IPS DF 4.7 (cell line): ENCODE results near the gene DMXL1.

ENCODE experiments used
- DNase-seq: peaks from one replicate; pipeline ENCODE4 v3.0.0-alpha.2; 2013; ENCODE audit warnings: low spot score; ENCODE audit errors: extremely low read depth

DMXL1 gene

DNA sequence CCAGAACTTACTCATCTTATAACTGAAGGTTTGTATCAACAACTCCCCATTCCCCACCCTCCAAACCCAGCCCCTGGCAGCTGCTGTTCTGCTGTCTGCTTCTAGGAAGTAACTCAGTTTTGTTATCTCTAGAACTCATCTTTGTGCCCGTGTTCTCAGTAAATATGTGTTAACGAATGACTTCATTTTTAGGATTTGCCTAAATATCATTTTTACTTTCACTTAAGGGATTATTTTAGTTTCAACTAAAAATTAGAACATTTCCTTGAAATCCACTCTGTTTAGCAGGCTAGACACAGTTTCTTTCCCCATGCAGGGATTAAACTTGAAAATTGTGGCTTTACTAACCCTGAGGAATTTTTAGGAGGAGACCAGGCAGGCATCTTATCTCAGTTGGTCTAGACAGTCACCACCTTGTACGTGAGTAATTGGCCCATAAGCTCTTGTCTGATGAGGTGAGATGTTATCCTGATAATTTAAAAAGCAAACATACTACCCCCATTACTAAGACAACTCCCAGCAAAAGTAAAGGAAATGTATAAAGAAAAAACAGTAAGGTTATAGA lies 216.7 kb downstream of the DMXL1 start:
- no peak for DNase-seq

DNA sequence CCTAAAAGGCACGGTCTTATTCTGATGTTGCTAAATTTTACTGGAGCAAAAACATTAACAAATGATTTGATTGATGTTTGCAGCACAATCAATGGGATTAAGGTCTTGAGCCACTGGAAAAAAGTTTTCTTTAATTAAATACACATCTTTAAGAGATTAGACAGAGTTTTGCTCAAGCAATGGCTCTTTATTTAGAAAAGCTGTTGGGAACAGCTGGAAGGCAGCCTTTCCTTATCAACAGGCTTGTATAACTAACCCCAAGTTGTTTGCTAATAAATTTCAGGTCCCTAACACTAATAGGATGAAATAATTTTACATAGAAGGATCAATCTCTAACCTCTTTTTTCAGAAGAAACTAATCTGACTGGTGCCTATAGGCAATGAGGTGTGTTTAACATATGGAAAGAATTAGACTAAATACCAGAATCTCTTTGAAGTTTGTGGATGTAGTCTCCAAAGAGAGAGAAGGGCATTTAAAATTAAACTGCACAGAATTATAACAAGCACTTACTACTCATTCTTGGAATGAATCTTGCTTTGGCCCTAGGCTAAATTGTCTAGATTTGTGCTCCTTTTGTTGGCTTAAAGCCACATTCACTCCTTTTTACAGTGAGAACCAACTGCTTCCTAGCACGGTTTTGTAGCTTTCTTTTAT lies 217.6 kb downstream of the DMXL1 start:
- no peak for DNase-seq

DNA sequence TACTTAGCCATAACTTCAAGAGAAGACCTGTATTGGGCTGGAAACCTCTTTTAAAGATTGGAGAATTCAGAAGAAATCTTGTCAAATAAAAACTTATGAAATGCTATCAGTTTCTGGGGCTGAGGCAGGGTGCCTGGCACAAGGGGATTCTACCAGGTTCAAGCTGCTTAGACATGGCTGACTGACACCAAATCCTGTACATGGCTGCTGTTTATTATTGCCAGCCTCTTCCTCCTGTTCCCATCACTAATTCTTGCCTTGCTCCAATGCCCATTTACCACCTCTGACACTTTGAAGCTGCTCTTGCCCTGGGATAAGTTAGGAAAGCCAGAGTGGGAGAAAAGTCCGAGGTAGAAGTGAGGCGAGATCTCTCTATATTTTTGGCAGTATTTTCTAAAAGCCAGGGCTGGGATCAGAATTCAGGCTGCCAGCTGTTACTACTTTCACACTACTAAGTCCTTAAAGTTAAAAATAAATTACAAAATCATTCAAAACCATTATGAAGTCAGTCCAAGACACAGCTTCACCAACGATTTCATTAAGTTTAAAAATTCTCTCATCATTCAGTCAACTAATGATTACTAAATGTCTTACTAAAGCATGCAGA lies 218.7 kb downstream of the DMXL1 start:
- DNase-seq: no peak

DNA sequence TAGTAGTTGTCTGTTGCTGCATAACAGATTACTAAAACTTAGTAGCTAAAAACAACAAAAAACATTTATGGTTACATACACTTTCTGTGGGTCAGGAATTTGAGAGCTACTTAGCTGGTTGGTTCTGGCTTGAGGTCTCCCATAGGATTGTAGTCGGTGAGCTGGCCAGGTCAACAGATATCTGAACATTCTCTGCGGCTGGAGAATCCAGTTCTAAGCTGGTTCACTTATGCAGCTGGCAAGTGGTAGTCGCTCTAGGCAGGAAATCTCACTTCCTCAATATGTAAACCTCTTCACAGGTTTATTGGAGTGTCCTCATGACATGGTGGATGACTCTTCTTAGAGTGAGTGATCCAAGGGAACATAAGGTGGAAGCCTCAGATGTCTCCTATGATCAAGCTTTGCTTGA lies 219.3 kb downstream of the DMXL1 start:
- no peak for DNase-seq

DNA sequence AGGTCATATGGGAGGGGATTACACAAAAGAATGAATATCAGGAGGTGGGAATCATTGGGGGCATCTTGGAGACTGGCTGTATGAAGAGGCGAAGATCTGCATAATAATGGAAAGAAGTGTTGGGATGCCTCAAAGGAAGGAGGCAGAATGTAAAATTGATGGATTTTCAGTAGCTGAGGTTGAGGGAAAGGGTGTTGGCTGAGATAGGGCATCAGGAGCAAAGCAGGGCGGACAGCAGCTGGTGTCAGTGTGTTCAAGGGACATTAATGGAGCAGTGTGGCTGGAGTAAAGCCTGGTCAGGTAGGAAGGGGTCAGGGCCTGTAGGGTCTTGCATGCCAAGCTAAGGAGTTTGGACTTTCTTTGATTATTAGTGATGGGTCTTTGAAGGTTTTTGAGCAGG lies 219.7 kb downstream of the DMXL1 start:
- no peak for DNase-seq

DNA sequence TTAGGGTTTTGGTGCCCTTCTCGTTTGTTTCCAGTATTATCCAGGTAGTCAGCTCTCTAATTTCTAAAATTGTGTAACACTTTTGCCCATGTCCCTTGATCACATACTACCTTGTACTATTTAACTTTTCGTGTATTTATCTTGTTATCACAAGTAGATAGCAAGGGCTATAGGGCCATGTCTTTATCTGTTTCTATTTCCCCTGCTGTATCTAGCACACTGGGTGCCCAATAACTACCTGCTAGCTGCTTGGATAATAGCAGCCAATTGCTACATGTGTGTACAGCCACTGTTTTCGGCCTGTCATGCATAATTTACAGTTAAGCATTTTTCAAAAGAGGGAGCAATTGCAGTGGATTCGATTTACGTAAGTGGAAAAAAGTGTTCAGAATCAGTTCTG lies 220.2 kb downstream of the DMXL1 start:
- DNase-seq: no peak

DNA sequence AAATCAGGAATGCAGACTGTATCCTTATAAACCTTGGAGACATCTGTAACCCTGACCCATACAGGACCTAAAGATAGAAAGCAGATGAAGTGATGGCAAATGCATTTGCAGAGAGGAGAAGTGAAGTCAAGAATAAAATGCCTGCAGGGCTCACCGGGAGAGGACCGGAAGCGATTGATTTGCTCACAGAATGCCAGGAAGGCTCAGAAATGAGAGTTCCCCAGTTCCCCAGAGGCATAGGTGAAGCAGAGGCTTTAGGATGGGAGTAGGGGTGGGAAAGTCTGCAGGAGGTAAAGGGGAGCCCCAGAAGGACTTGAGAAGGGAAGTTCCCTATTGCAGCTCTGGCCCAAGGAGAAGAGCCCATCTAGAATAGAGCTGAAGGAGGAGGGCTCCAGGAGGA lies 221.0 kb downstream of the DMXL1 start:
- no peak for DNase-seq

DNA sequence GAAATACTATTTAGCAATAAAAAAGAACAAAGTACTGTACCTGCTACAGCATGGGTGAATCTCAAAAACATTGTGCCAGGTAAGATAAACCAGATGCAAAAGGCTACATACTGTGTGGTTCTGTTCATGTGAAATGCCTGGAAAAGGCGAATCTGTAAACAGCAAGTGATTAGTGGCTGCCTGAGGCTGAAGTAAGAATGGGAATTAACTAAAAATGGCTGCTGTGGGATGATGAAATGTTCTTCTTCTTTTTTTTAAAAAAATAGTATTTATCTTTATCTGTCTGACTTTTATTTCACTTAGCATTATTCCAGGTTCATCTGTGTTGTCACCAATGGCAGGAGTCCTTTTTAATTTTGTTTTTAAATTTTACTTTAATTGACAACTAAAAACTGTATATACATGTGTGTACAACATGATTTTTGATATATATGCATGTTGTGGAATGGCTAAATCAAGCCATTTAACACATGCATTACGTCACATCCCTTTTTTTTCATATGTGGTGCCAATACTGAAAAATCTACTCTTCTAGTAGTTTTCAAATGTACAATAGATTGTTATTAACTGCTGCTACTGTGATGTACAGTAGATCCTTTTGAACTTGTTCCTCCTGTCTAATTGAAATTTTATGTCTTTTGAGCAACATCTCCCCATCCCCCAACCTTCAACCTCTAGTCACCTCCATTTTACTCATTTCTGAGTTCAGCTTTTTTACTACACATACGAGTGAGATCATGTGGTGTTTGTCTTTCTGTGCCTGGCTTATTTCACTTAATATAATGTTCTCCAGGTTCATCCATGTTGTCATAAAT lies 222.0 kb downstream of the DMXL1 start:
- no peak for DNase-seq

DNA sequence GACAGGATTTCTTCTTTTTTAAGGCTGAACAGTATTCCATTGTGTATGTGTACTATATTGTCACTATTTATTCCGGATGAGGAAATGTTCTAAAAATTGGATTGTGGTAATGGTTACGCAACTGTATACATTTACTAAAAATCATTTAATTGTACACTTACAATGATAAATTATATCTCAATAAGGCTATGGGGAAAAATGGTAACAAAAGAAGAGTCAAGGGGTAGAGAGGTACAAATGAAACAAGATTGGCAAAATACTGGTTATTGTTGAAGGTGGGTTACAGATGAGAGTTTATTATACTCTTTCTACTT lies 222.6 kb downstream of the DMXL1 start:
- no peak for DNase-seq
